ENCODE results near the gene RTEL1.

Gene RTEL1

DNA sequence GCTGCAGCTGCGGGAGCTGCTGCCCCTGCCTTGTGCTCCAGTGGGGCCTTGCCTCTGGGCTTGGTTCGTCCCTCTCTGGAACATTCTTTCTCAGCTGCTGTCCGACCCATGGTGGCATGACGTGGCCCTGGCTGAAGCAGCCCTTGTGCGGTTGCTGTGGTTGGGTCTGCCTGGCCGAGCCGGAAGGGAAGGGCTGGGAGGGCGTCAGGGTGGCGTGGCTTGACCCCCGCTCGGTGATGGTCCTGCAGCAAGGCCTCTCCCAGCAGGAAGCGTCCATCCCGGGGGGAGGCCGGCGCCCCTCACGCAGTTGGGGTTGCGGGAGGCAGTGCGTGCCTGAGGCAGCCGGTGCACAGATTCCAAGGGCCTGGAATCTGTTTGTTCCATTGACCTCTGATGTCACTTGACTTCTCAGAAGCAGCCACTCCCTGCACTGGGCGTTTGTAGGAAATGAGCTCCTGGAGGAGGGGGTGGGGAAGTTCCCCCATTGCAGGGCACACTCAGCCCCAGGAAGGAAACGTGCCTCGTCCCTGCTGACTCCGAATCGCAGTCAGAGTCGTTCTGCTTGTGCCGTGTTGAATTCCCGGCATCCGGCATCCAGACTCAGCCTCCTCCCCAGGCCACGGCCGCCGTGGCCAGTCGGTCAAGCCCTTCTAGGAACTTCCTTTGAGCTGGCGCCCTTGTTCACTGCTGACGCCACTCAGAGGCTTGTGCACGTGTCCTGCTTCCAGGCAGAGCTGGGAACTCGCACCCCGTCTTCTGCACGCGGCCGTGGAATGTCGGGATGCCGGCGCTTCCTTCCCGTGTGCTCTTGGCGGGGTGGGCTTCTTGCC lies 28.6 kb downstream of the RTEL1 start:
- TF ChIP-seq EZH2 (IDR thresholded peaks at IDR 0.05; ENCODE audit: borderline replicate concordance, low read length) = no peak
- TF ChIP-seq, protein P1, sequence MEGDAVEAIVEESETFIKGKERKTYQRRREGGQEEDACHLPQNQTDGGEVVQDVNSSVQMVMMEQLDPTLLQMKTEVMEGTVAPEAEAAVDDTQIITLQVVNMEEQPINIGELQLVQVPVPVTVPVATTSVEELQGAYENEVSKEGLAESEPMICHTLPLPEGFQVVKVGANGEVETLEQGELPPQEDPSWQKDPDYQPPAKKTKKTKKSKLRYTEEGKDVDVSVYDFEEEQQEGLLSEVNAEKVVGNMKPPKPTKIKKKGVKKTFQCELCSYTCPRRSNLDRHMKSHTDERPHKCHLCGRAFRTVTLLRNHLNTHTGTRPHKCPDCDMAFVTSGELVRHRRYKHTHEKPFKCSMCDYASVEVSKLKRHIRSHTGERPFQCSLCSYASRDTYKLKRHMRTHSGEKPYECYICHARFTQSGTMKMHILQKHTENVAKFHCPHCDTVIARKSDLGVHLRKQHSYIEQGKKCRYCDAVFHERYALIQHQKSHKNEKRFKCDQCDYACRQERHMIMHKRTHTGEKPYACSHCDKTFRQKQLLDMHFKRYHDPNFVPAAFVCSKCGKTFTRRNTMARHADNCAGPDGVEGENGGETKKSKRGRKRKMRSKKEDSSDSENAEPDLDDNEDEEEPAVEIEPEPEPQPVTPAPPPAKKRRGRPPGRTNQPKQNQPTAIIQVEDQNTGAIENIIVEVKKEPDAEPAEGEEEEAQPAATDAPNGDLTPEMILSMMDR (IDR thresholded peaks at IDR 0.05; ENCODE audit: low read length) = no peak
- H3K9ac ChIP-seq (ENCODE audit: low read length) = no peak overlapping the region
- no peaks in the 10 kb centered on the region for H3F3A ChIP-seq (ENCODE audit: insufficient read depth, low read length)
- H3K9me2 ChIP-seq (ENCODE audit: low read depth, low read length) = no peaks in the 10 kb centered on the region
- H2AFZ ChIP-seq (ENCODE audit: low read length) = no peak overlapping the region
- no peaks in the 10 kb centered on the region for H3K4me1 ChIP-seq (ENCODE audit: insufficient read depth, low read length, severe bottlenecking)
- no peak overlapping the region for H3K4me2 ChIP-seq (ENCODE audit: low read length)
- peaks cover 15% of the 10 kb centered on the region for H3K36me3 ChIP-seq (ENCODE audit: insufficient read depth, low read length)
- H3K9me3 ChIP-seq (ENCODE audit: low read length) = no peaks in the 10 kb centered on the region
- no peaks in the 10 kb centered on the region for H4K20me1 ChIP-seq (ENCODE audit: insufficient read depth, low read length)
- H3K27me3 ChIP-seq (ENCODE audit: insufficient read depth, low read length) = no peaks in the 10 kb centered on the region; the same call in 1 of the 2 replicates
- no peak overlapping the region for H3K4me3 ChIP-seq (ENCODE audit: low read depth, low read length, poor library complexity, severe bottlenecking)
- H3K27ac ChIP-seq (ENCODE audit: low read depth, low read length, poor library complexity, severe bottlenecking) = no peak overlapping the region
- H3K79me2 ChIP-seq (ENCODE audit: insufficient read depth, low read length) = no peaks in the 10 kb centered on the region

DNA sequence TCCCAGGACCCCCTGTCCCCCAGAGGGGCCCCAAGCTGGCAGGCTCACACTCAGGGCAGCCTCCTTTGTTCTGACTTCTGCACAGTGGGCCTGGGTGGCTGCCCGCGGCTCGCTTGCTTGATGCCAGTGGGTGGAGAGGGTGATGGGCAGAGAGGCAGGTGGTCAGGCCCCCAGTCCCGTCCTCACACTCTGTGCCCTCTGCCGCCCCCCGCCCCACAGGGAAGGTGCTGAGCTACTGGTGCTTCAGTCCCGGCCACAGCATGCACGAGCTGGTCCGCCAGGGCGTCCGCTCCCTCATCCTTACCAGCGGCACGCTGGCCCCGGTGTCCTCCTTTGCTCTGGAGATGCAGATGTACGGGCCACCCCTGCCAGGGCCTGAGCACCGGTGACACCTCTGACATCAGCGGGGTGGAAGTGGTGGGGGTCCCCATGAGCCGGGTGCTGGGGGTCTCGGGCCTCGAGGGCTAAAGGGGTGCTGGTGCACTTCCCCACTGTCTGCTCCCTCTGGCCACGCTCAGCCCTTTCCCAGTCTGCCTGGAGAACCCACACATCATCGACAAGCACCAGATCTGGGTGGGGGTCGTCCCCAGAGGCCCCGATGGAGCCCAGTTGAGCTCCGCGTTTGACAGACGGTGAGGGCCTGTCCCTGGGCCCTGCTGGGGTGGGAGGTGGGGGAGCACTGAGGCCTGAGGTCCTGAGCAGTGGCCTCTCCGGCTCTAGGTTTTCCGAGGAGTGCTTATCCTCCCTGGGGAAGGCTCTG lies 29.5 kb downstream of the RTEL1 start:
- Histone ChIP-seq H3K9me3 (ENCODE audit: low read length) (no peaks in the 10 kb centered on the region), H3K9ac (ENCODE audit: low read length) (no peak overlapping the region), H3K79me2 (ENCODE audit: insufficient read depth, low read length) (no peaks in the 10 kb centered on the region), H3K4me3 (ENCODE audit: low read depth, low read length, poor library complexity, severe bottlenecking) (no peak overlapping the region), H4K20me1 (ENCODE audit: insufficient read depth, low read length) (no peaks in the 10 kb centered on the region), H3K27me3 (ENCODE audit: insufficient read depth, low read length) (no peaks in the 10 kb centered on the region; the same call in 1 of the 2 replicates), H3K27ac (ENCODE audit: low read depth, low read length, poor library complexity, severe bottlenecking) (no peak overlapping the region), H3K4me1 (ENCODE audit: insufficient read depth, low read length, severe bottlenecking) (no peaks in the 10 kb centered on the region), H3K36me3 (ENCODE audit: insufficient read depth, low read length) (peaks cover 8% of the 10 kb centered on the region), H3K9me2 (ENCODE audit: low read depth, low read length) (no peaks in the 10 kb centered on the region), H3K4me2 (ENCODE audit: low read length) (no peak overlapping the region), H2AFZ (ENCODE audit: low read length) (no peak overlapping the region), H3F3A (ENCODE audit: insufficient read depth, low read length) (no peaks in the 10 kb centered on the region)
- TF ChIP-seq EZH2 (IDR thresholded peaks at IDR 0.05; ENCODE audit: borderline replicate concordance, low read length) = no peak
- TF ChIP-seq, protein P1 (IDR thresholded peaks at IDR 0.05; ENCODE audit: low read length) = no peak

GRCh38 chr20:63688228-63689045 lies 30.3 kb downstream of the RTEL1 start:
- Histone ChIP-seq H3K9ac (ENCODE audit: low read length) (no peak overlapping the region), H4K20me1 (ENCODE audit: insufficient read depth, low read length) (no peaks in the 10 kb centered on the region), H3K4me2 (ENCODE audit: low read length) (no peak overlapping the region), H3F3A (ENCODE audit: insufficient read depth, low read length) (no peaks in the 10 kb centered on the region), H3K4me3 (ENCODE audit: low read depth, low read length, poor library complexity, severe bottlenecking) (no peak overlapping the region), H3K27me3 (ENCODE audit: insufficient read depth, low read length) (no peaks in the 10 kb centered on the region; the same call in 1 of the 2 replicates), H3K4me1 (ENCODE audit: insufficient read depth, low read length, severe bottlenecking) (no peaks in the 10 kb centered on the region), H3K9me2 (ENCODE audit: low read depth, low read length) (no peaks in the 10 kb centered on the region), H3K9me3 (ENCODE audit: low read length) (no peaks in the 10 kb centered on the region), H2AFZ (ENCODE audit: low read length) (no peak overlapping the region), H3K36me3 (ENCODE audit: insufficient read depth, low read length) (peaks cover 7% of the 10 kb centered on the region; the same call in 1 of the 2 replicates), H3K27ac (ENCODE audit: low read depth, low read length, poor library complexity, severe bottlenecking) (no peak overlapping the region), H3K79me2 (ENCODE audit: insufficient read depth, low read length) (no peaks in the 10 kb centered on the region)
- TF ChIP-seq EZH2 (IDR thresholded peaks at IDR 0.05; ENCODE audit: borderline replicate concordance, low read length) = no peak
- TF ChIP-seq, protein P1 (IDR thresholded peaks at IDR 0.05; ENCODE audit: low read length) = no peak
